NCI-H2029 (cell line): Measurements from ENCODE around the gene LAMP1.
"Not testable (repeated sequence)": the region's sequence is repeated elsewhere in the genome, so short reads cannot be mapped to it uniquely, and the experiment has no call there.

ENCODE experiments used
- DNase-seq: peaks from one replicate; lab custom pipeline; 2025; lab: John Stamatoyannopoulos, UW

LAMP1 gene

DNA sequence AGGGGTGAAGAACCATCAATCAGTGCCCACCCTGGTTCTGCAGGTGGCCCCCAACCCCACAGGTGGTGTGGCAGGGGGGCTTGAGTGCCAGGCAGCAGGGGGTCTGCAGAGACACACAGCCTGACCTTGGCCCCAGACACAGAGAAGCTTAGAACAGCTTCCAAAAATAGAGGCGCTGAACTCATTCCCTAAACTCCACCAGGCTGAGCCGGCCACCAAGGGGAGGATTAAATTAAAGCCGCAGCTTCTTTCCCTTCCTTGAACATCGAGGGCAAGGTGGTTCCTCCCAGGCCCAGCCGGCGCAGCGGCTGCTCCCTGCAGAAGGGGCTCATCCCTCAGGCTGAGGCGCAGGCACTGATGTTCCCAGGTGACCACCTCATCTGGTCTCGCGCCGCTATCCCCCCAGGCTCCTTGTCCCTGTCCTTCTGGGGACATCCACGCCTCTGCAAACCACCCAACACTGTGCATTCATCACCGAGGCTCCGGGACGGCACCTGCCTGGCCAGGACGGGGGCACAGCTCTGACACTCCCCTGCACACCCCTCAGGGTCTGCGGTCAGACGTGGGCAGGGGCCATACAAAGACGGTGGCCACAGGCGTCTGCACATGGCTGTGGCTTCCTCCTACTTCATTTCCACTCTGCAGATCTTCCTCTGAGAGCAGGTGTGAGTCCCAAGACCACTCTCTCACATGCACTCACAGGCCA lies 30.9 kb downstream of the LAMP1 start:
- no peak for DNase-seq

GRCh38 chr13:113328851-113329250 lies 31.8 kb downstream of the LAMP1 start:
- DNase-seq: no peak

DNA sequence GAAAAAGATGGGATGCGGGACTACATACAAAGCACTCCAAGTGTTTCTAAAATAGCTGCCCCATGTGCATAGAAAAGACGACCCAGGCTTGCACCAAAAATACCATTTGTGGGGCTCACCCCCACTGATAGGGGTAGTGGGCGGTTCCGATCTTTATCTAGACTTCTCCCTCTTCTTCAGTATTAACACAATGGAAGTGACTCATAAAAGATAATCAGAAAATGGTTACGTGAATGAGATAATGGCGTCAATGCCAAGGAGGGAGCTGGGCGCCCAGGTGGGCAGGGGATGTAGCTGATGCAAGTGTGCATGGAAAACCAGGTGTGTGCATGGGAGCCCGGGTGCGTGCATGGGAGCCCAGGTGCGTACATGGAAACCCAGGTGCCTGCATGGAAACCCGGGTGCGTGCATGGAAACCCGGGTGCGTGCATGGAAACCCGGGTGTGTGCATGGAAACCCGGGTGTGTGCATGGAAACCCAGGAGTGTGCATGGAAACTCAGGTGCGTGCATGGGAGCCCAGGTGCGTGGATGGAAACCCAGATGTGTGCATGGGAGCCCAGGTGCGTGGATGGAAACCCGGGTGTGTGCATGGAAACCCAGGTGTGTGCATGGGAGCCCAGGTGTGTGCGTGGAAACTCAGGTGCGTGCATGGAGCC lies 32.7 kb downstream of the LAMP1 start:
- DNase-seq: no peak

- no peak for DNase-seq
Observed at GRCh38 chr13:113332615-113333014, 35.6 kb downstream of the LAMP1 start.

DNA sequence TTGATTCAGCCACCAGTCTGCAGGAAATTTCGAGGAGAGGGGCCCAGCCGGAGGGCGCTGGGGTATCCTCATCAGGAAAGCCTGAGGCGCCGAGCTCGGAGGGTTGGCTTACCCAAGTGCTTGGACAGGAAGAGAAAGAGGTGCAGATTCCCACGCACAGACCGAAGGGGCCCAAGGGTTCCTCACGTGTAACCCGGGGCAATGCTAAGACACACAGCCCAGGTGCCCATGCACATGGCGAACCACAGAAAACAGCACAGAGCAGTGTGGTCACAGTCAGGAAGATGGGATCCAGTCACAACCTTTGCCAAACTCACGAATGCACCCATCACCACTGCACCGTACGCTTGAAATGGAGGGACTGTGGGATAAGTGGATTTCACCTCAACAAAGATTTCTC lies 36.0 kb downstream of the LAMP1 start:
- DNase-seq: no peak

- no peak for DNase-seq
Observed at GRCh38 chr13:113337556-113337955, 40.5 kb downstream of the LAMP1 start.

GRCh38 chr13:113337976-113338375 lies 40.9 kb downstream of the LAMP1 start:
- DNase-seq: no peak

DNA sequence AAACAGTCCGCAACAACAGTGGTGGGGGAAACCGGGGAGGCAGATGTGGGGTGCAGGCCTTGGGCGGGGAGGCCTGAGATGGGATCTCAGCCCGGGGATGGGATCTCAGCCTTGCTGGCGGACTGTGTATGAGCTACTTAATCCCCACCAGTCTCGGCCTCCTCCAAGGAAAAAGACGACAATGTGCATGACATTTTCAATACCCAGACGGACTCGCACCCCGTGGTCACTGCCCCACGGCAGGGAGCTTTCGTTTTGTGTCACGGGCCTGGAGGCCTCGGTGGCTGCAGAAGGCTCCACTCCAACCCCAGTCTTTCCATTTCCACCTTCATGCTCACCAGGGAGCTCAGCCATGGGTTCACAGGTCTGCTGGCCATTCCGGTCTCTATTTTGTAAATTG lies 41.4 kb downstream of the LAMP1 start:
- no peak for DNase-seq

- no peak for DNase-seq
Observed at GRCh38 chr13:113342820-113343691, 46.0 kb downstream of the LAMP1 start.

DNA sequence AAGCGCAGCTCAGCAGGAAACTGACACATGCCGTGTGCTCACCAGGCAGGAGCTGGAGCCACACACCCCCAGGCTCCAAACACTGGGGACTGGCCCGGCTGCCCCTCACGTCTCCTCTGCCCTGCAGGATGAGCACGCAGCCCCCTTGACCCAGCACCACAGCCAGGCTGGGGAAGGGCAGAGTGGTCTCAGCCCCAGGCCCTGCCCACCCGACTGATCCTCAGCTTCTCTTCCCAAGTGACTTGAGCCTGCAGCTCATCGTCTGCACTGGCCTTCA lies 46.6 kb downstream of the LAMP1 start:
- no peak for DNase-seq

DNA sequence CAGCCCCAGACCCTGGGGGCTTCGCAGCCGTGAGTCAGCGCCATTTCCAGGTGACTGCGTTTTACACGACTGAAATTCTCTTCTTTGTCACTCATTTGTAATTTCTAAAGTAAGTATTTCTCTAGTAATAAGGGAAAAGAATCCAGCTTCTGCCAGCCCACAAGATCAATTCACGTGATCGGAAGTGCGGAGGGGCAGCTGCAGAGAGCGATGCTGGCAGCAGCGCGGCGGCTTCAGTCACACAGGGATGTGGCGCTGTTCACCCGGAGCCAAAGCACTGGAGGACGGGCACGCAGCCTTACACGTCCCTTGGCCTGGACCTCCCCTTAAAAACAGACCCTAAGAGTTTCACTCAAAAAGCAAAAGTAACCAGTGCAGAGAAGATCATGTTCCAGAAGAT lies 48.4 kb downstream of the LAMP1 start:
- DNase-seq: no peak

GRCh38 chr13:113347736-113348225 lies 50.7 kb downstream of the LAMP1 start:
- DNase-seq: not testable (repeated sequence)

GRCh38 chr13:113348591-113348990 lies 51.6 kb downstream of the LAMP1 start:
- DNase-seq: no peak

GRCh38 chr13:113349050-113349449 lies 52.0 kb downstream of the LAMP1 start:
- no peak for DNase-seq

- no peak for DNase-seq
Observed at GRCh38 chr13:113349491-113349890, 52.5 kb downstream of the LAMP1 start.

DNA sequence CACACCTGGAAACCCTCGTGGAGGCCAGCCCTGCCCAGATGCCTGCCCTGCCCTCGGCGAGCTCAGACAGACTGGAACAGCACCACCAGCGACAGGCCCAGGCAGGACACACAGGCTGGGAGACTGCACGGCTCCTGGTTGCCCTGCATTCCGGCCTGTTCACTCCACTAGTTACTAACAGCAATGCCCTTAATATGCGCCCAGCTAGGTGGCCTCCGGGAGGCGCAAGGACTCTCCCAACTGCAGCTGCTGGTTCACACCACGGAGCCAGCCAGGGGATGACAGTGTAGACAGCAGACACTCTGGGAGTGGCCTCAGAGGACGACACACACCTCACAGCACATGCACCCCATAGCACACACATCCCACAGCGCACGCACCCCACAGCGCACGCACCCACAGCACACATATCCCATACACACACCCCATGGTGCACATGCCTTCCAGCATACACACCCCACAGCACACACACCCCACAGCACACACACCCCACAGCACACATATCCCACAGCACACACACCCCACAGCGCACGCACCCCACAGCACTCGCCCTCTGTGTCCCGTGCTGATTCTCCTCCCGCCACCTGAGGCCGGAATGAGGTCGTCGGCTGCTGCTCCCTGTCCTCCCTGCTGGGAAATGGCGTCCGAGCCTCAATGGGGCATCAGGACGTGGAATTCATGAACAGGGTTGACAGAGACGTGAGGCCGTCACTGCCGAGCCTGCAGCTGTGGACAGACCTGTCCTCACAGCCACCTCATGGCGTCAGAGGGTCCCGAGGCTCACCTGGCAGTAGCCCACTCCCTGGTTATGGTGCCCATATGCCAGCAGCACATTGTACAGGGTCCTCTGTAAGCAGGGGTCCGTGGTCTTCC lies 53.3 kb downstream of the LAMP1 start:
- no peak for DNase-seq

GRCh38 chr13:113350938-113351335 lies 53.9 kb downstream of the LAMP1 start:
- DNase-seq: no peak

DNA sequence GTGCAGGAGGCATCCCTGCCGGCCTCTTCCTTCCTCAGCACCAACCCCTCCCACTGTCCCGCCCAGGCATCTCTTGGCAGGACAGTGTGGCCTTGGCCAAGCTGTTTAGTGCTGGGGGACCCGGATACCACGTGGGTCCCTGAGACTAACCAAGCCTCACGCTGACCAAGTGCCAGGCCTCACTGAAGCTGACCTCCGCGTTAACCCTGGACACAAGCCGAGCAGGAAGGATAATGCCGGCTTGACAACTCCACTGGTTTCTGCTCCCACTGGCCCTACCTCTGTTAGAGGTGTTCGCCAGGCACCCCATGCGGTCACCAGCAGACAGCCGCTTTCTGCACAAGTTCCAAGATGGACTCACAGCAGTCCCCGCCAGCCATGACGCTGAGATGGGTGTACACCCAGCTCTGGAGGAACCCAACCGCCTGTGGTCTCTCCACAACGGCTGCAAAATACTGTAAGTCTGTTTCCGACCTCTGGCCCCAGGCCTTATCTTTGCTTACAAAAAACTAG lies 54.5 kb downstream of the LAMP1 start:
- no peak for DNase-seq

DNA sequence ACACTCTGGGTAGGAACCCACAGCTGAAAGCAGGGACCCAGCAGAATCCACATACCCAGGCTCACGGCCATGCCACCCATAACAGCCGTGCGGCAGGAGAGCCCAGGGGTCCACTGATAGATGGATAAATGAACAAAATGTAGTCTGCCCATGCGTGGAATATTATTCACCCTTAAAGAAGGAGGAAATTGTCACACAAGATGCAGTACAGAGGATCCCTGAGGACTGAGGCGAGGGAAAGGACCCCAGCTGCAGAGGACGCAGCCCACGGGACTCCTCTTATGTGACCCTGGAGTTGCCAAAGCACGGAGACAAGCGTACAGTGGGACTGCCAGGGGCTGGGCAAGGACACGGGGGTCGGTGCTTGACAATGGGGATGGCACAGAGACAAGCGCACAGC lies 56.2 kb downstream of the LAMP1 start:
- no peak for DNase-seq

GRCh38 chr13:113354831-113355610 lies 58.0 kb downstream of the LAMP1 start:
- DNase-seq: no peak

- DNase-seq: no peak
Observed at GRCh38 chr13:113355621-113356020, 58.6 kb downstream of the LAMP1 start.
